Measurements from ENCODE around the gene SH3BP4. TPM values are rescaled to one million over a fixed set of nuclear protein-coding genes. Genes with fewer than 3 reads are reported as not detected.
A peak's percentile ranks its signal among the peaks of the same experiment; 100 is the strongest.

The SH3BP4 gene
- total and polyA plus RNA-seq, 8 donors: 24.1 to 35.0 (median 28.6) TPM

DNA sequence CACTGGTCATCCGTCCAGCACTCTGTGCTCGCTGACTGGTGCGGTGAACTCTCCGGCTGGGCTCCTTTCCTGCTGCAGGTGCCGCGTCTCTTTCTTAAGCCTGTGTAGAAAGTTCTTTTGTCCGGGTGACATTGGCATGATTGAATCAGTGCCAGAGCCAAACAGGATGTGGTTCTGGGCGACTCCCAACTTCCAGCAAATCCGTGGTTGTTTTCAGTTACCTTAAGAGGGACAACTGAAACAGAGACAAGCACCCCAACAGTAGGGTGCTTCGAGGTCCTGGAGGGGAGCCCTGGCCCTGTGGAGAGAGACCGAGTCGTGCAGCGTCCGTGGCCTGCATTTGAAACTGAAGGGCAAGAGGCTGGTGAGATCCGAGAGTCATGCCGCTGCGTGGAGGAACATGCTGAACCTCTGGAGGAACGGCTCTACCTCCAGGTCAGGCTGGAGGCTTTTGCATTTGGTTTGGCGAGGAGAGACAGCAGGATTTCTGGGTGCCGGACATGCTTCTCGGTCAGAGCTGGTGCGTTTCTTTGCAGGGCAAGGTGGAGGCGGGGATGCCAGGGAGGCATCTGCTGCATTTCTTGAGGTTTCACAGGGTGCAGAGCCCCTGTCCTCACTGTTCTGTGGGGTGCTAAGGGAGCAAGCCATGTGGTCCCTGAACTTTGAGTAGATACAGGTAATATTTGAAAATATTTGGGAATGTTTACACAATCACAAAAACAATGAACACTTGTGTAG, 26.8 kb downstream of the SH3BP4 start:
- no peaks in the 10 kb centered on the region for H3K27me3 ChIP-seq
- H3K27ac ChIP-seq: peak overlapping the region; percentile 42 to 70
- ATAC-seq: peak; percentile 21

DNA sequence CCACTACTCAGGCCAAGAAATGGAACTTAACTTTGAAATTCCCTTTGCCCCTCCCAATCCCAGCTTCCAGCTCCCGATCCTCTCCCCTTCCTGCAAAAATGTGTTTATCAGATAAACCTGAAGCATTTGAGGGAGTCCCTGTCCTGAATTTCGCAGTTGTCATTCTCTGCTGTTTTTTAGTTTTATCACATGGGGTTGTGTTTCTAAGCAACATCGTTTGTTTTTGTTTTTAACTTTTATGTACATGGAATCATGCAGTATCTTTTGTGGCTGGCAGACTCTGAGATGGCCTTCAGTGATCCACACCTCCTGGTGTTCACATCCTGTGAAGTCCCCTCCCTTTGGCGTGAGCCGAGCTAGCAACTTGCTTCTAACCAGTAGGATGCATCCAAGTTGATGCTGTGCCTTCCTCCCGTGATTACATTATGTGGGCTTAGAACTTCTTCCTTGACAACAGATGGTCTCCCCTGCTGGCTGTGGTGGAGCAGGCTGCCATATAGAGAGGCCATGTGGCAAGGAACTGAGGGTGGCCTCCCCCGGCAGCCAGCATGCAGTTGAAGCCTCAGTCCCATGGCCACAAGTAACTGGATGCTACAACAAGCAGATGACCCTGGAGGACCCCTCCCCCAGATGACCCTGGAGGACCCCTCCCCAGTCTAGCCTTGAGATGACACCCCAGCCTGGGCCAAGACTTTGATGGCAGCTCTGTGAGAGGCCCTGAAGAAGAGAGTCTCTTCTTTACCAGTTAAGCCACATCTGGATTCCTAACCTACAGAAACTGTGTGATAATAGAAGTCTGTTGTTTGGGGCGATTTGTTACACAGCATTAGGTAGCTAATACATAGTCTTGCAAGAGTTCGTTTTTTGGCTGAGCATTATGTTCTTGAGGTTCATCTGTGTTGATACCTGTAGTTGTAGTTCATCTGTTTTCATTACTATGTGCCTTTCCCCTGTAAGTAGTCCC, 27.7 kb downstream of the SH3BP4 start:
- Histone ChIP-seq H3K4me3 (no peak overlapping the region), H3K27ac (peak overlapping the region; percentile 45 to 70), H3K9me3 (no peaks in the 10 kb centered on the region), H3K4me1 (peaks cover 35 to 46% of the 10 kb centered on the region in 2 donors), H3K36me3 (no peaks in the 10 kb centered on the region), H3K27me3 (no peaks in the 10 kb centered on the region)
- ATAC-seq (no peak), DNase-seq (no peak)
- intact Hi-C loops (cut with DNase I): no loop called here
- TF ChIP-seq, protein P1, sequence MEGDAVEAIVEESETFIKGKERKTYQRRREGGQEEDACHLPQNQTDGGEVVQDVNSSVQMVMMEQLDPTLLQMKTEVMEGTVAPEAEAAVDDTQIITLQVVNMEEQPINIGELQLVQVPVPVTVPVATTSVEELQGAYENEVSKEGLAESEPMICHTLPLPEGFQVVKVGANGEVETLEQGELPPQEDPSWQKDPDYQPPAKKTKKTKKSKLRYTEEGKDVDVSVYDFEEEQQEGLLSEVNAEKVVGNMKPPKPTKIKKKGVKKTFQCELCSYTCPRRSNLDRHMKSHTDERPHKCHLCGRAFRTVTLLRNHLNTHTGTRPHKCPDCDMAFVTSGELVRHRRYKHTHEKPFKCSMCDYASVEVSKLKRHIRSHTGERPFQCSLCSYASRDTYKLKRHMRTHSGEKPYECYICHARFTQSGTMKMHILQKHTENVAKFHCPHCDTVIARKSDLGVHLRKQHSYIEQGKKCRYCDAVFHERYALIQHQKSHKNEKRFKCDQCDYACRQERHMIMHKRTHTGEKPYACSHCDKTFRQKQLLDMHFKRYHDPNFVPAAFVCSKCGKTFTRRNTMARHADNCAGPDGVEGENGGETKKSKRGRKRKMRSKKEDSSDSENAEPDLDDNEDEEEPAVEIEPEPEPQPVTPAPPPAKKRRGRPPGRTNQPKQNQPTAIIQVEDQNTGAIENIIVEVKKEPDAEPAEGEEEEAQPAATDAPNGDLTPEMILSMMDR (IDR thresholded peaks at IDR 0.05): no peak

More for the DNA sequence above, 26.8 kb downstream of the SH3BP4 start:
- intact Hi-C loops (cut with DNase I): no loop called here
- TF ChIP-seq, protein P1 (IDR thresholded peaks at IDR 0.05): no peak
- H3K4me3 ChIP-seq: no peak overlapping the region
- H3K36me3 ChIP-seq: no peaks in the 10 kb centered on the region
- no peak for DNase-seq
- H3K4me1 ChIP-seq: peaks cover 39 to 48% of the 10 kb centered on the region in 2 donors
- no peaks in the 10 kb centered on the region for H3K9me3 ChIP-seq

DNA sequence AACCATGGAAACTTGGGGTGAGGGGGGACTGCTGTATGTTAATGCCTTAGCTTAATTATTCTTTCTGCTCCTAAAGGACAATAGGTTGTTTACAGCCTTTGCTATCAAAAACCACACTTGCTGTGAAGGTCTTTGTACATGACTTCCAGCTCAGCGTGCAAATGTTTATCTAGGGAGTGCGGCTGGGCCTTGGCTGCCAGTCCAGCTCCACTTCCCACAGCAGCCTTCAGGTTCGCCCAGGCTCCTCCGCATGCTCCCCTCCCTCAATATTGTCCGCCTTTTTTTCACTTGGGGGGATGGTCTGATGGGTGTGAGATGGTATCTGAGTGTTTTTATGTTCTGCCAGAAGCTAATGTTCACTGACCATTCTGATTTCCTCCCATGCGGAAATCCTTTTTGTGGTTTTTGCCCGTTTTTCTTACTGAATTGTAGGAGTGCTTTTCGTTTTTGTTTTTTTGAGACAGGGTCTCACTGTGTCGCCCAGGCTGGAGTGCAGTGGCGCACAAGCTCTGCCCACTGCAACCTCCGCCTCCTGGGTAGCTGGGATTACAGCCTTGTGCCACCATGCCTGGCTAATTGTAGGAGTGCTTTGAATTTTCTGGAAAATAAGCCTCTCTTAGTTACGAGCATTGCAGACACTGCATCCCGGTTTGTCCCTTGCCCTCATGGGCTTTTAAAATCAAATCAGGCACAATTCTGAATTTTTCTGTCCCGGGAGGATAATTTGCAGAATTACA, 28.8 kb downstream of the SH3BP4 start:
- ATAC-seq (peak; percentile 66), DNase-seq (no peak)
- Histone ChIP-seq H3K4me1 (peaks cover 34 to 45% of the 10 kb centered on the region in 2 donors), H3K27ac (peak overlapping the region; percentile 75 to 81), H3K4me3 (no peak overlapping the region), H3K36me3 (no peaks in the 10 kb centered on the region), H3K9me3 (no peaks in the 10 kb centered on the region), H3K27me3 (no peaks in the 10 kb centered on the region)
- intact Hi-C loops (cut with DNase I): no loop called here
- TF ChIP-seq, protein P1 (IDR thresholded peaks at IDR 0.05): no peak

DNA sequence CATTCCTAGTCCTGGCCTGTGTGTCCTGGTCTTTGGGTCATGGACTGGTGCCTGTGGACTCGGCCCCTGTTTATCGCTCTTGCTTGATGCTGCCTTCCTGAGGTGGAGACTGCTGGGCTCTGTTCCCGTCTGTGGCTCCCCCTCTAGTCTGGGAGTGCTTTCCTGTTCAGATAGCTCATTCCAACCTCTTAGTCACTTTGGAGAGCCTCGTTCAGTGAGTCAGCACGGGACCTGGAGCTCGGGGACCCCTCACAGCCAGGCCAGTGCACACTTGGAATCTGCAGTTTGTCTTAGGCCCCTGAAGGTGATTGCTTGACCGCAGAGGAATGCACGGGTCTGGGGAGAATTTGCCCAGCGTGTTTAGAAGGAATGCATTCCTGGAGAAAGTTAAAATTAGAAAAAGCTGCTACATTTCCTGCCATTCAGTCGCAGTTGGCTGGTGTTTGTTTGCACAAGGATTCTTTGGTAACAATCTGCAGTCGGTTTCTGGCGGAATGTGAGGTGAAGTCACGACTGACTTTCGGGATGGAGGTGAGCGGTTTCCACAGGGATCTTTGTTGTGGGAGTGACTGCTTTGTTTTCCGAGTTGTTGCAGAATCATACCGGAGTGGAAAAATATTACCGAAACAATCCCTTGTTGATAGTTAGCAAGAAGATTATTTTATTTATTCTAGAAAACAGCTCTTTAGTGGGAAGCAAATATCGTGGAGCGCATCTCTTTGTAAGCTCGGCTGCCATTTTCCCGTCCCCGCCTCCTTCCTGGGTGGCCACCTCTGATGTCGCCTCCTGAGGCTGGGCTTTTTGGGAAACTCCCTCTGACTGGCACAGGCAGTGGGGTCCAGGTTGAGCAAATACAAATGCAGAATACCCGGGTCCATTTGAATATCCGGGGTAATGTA, 29.6 kb downstream of the SH3BP4 start:
- TF ChIP-seq, protein P1 (IDR thresholded peaks at IDR 0.05): no peak
- H3K27me3 ChIP-seq: no peaks in the 10 kb centered on the region
- H3K4me3 ChIP-seq: peak overlapping the region in 1 of 2 donors; percentile 10
- peaks cover 34 to 45% of the 10 kb centered on the region in 2 donors for H3K4me1 ChIP-seq
- intact Hi-C loops (cut with DNase I): no loop called here
- DNase-seq (peak in 3 of 4 donors; percentile 36 to 73 (median 58)), ATAC-seq (peak; percentile 86)
- H3K36me3 ChIP-seq: no peaks in the 10 kb centered on the region
- H3K27ac ChIP-seq: peak overlapping the region; percentile 75 to 81
- H3K9me3 ChIP-seq: no peaks in the 10 kb centered on the region
